HepG2 (cell line): ENCODE results near the gene WNK2. TPM values are rescaled to one million over a fixed set of nuclear protein-coding genes. Genes with fewer than 3 reads are reported as not detected.
A peak's percentile ranks its signal among the peaks of the same experiment; 100 is the strongest.

Experiments used
- CBFB ChIP-seq: sonication (generic); formaldehyde crosslinking; IDR thresholded peaks from 2 replicates; pipeline ENCODE4 v1.4.0; 2020; ENCODE audit warnings: missing genetic modification reagents
- CHCHD3 ChIP-seq: sonication (generic); formaldehyde crosslinking; IDR thresholded peaks from 2 replicates; pipeline ENCODE4 v1.8.0; 2022; ENCODE audit warnings: mild to moderate bottlenecking, missing genetic modification reagents, moderate library complexity
- DZIP1 ChIP-seq: sonication (generic); formaldehyde crosslinking; IDR thresholded peaks from 2 replicates; pipeline ENCODE4 v1.5.0; 2020; ENCODE audit warnings: mild to moderate bottlenecking, missing genetic modification reagents
- FOSL2 ChIP-seq: sonication (generic); formaldehyde crosslinking; IDR thresholded peaks from 2 replicates; pipeline ENCODE4 v1.4.0; 2020; ENCODE audit warnings: missing genetic modification reagents
- FOXA1 ChIP-seq, 2 experiments: fragments of 450-650 bp in 1 of 2; sonication (generic) in 1 of 2; formaldehyde crosslinking in 1 of 2; IDR thresholded peaks; 2 replicates each; pipeline versions ENCODE4 v1.4.0 to v1.6.1; 2016 to 2020; ENCODE audit warnings: missing genetic modification reagents in 1 of 2
- GATA4 ChIP-seq: sonication (generic); IDR thresholded peaks from 2 replicates; pipeline ENCODE4 v1.6.1; 2016; ENCODE audit warnings: antibody characterized with exemption, low read depth, borderline replicate concordance
- HMGXB3 ChIP-seq: sonication (generic); formaldehyde crosslinking; IDR thresholded peaks from 2 replicates; pipeline ENCODE4 v1.4.0; 2020; ENCODE audit warnings: missing genetic modification reagents, borderline replicate concordance
- LBX2 ChIP-seq: sonication (generic); formaldehyde crosslinking; IDR thresholded peaks from 2 replicates; pipeline ENCODE4 v1.5.0; 2020; ENCODE audit warnings: missing genetic modification reagents, mild to moderate bottlenecking, borderline replicate concordance
- SALL1 ChIP-seq: sonication (generic); formaldehyde crosslinking; IDR thresholded peaks from 2 replicates; pipeline ENCODE4 v1.8.0; 2022; ENCODE audit warnings: mild to moderate bottlenecking, missing genetic modification reagents
- STAT6 ChIP-seq: sonication (generic); formaldehyde crosslinking; IDR thresholded peaks from 2 replicates; pipeline ENCODE4 v1.4.0; 2020; ENCODE audit warnings: missing genetic modification reagents, mild to moderate bottlenecking, borderline replicate concordance
- TGIF2 ChIP-seq: IDR thresholded peaks from 2 replicates; pipeline ENCODE4 v1.6.1; 2016; ENCODE audit warnings: control low read depth, missing compliant biosample characterization
- ZFP91 ChIP-seq: sonication (generic); formaldehyde crosslinking; IDR thresholded peaks from 2 replicates; pipeline ENCODE4 v1.9.0; 2022; ENCODE audit warnings: missing genetic modification reagents, mild to moderate bottlenecking, borderline replicate concordance
- ZHX1 ChIP-seq: sonication (generic); formaldehyde crosslinking; IDR thresholded peaks from 2 replicates; pipeline ENCODE4 v1.8.1; 2022; ENCODE audit warnings: low read depth, mild to moderate bottlenecking, missing genetic modification reagents
- polyA plus RNA-seq, 8 experiments: library from polyadenylated mRNA; depleted of rRNA in 3 of 8; stranded (reverse) in 7 of 8; unstranded in 1 of 8; fragments of >200 nt; fragmentation: Illumina TruSeq in 4 of 8; extraction: Trizol in 4 of 8; gene quantifications; 2 replicates each; pipeline versions ENCODE4 v1.2.1 to v1.2.3, GENCODE V29; 2011 to 2016; ENCODE audit warnings: low read depth in 4 of 8, missing spikeins in 1 of 8, mixed read lengths in 1 of 8; ENCODE audit not compliant: insufficient read depth in 1 of 8
- total RNA-seq, 5 experiments: library from RNA; depleted of rRNA; stranded (reverse); fragments of >200 nt; fragmentation: Illumina TruSeq; extraction: Trizol; gene quantifications; 2 replicates each; pipeline ENCODE4 v1.2.3, GENCODE V29; 2016; ENCODE audit warnings: low read depth in 1 of 5

The WNK2 gene
- total and polyA plus RNA-seq, 2 of the 13 experiments (the other 11 are each of a cell fraction or from before 2014, with no cell fraction given) = 10.5 to 12.0 TPM

GRCh38 chr9:93329629-93330280 is 145.8 kb downstream of the WNK2 start (continued):
- TF ChIP-seq DZIP1 (CRISPR knock-in tag) = no peak
- TF ChIP-seq FOXA1 (IDR thresholded peaks at IDR 0.05) = no peak
- 0 out of 2 replicates have a peak, but pooled peaks have one; percentile 23 for TF ChIP-seq FOXA1 (CRISPR knock-in tag; IDR thresholded peaks at IDR 0.05)
- TF ChIP-seq TGIF2 (CRISPR knock-in tag) = no peak
- 0 out of 2 replicates have a peak, but pooled peaks have one; percentile 17 for TF ChIP-seq FOSL2
- TF ChIP-seq LBX2 (CRISPR knock-in tag) = no peak
- no peak for TF ChIP-seq HMGXB3 (CRISPR knock-in tag)
- TF ChIP-seq STAT6 (CRISPR knock-in tag) = no peak
- no peak for TF ChIP-seq CHCHD3 (CRISPR knock-in tag)
- TF ChIP-seq SALL1 (CRISPR knock-in tag) = no peak
- no peak for TF ChIP-seq CBFB (CRISPR knock-in tag)
- no peak for TF ChIP-seq ZHX1 (CRISPR knock-in tag)
- no peak for TF ChIP-seq ZFP91 (CRISPR knock-in tag)
- no peak for TF ChIP-seq GATA4
